Activated CD8-positive, alpha-beta T cell treated with anti-CD3 and anti-CD28 coated beads for 36 hours (primary cell): ENCODE results near the gene COL15A1. TPM values are rescaled to one million over a fixed set of nuclear protein-coding genes. Genes with fewer than 3 reads are reported as not detected.

Experiments used
- ATAC-seq: fragments of 200-7000 bp; cut with Tn5 transposase; one replicate; pipeline ENCODE4 v1.10.0; 2021; ENCODE audit warnings: mild to moderate bottlenecking, moderate library complexity
- CTCF ChIA-PET: fragments of 350-600 bp; sonication (Branson Sonifier 250); formaldehyde crosslinking; loops from one replicate; lab custom pipeline; 2021; ENCODE audit warnings: antibody characterized with exemption; lab: Charles Lee
- POLR2A ChIA-PET: fragments of 350-600 bp; sonication (Branson Sonifier 250); formaldehyde crosslinking; loops from one replicate; lab custom pipeline; 2021; ENCODE audit warnings: antibody characterized with exemption; lab: Charles Lee
- DNase-seq: peaks from one replicate; pipeline ENCODE4 v3.0.0-alpha.2; 2020
- H3K27ac Mint-ChIP-seq: one replicate; pipeline ENCODE4 v1.8.0; 2021; ENCODE audit warnings: mild to moderate bottlenecking, mixed read lengths
- H3K27me3 Mint-ChIP-seq: one replicate; pipeline ENCODE4 v1.8.0; 2021; ENCODE audit warnings: mixed read lengths
- H3K36me3 Mint-ChIP-seq: one replicate; pipeline ENCODE4 v1.8.0; 2021; ENCODE audit warnings: low read depth, mixed read lengths
- H3K4me1 Mint-ChIP-seq: one replicate; pipeline ENCODE4 v1.8.0; 2021; ENCODE audit warnings: low read depth, mixed read lengths
- H3K4me3 Mint-ChIP-seq: one replicate; pipeline ENCODE4 v1.8.0; 2021; ENCODE audit warnings: mild to moderate bottlenecking, moderate library complexity, mixed read lengths
- H3K9me3 Mint-ChIP-seq: one replicate; pipeline ENCODE4 v1.8.0; 2021; ENCODE audit warnings: mixed read lengths
- intact Hi-C: fragments of 100-400 bp; cut with micrococcal nuclease; formaldehyde crosslinking; loops from one replicate; pipeline ENCODE4 v1.10.0; 2022
- total RNA-seq, 2 experiments: library from RNA; stranded (reverse); gene quantifications; one replicate each; pipeline ENCODE4 v1.2.3, GENCODE V29; 2021
- TF ChIP-seq, protein P1 (sequence below): fragments of 200-600 bp; IDR thresholded peaks from one replicate; pipeline ENCODE4 v1.8.0; 2022; ENCODE audit warnings: antibody characterized with exemption, mild to moderate bottlenecking

Gene COL15A1
- total RNA-seq, 2 experiments from 2014 or later = 0.07 TPM; not detected in 1

DNA sequence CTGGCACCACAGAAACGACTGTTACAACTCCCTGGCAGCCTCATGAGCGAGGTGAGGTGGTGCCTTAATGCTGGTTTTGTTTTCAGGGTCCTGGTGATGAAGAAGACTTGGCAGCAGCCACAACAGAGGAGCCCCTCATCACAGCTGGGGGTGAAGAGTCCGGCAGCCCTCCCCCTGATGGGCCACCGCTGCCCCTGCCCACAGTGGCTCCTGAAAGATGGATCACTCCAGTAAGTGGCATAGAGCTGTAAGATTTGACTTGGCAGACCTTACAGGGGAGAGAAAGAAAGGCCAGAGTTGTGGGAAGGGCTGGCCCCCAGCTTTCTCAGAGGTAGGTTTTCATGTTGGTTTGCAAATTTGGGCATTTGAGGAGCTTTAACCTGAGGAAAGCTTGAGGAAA, 72.2 kb downstream of the COL15A1 start:
- TF ChIP-seq, protein P1, sequence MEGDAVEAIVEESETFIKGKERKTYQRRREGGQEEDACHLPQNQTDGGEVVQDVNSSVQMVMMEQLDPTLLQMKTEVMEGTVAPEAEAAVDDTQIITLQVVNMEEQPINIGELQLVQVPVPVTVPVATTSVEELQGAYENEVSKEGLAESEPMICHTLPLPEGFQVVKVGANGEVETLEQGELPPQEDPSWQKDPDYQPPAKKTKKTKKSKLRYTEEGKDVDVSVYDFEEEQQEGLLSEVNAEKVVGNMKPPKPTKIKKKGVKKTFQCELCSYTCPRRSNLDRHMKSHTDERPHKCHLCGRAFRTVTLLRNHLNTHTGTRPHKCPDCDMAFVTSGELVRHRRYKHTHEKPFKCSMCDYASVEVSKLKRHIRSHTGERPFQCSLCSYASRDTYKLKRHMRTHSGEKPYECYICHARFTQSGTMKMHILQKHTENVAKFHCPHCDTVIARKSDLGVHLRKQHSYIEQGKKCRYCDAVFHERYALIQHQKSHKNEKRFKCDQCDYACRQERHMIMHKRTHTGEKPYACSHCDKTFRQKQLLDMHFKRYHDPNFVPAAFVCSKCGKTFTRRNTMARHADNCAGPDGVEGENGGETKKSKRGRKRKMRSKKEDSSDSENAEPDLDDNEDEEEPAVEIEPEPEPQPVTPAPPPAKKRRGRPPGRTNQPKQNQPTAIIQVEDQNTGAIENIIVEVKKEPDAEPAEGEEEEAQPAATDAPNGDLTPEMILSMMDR = no peak
- Mint-ChIP-seq H3K9me3 (peaks cover 7% of the 10 kb centered on the region), H3K4me3 (no peak overlapping the region), H3K36me3 (peaks cover 15% of the 10 kb centered on the region), H3K27ac (no peak overlapping the region), H3K4me1 (peaks cover 22% of the 10 kb centered on the region), H3K27me3 (no peaks in the 10 kb centered on the region)
- ChIA-PET CTCF (interaction anchor here (0.8 to 9.8 kb wide), 5 partner anchors 11 to 126 kb away, joined by 3 to 97 read pairs (median 6); no protein-coding TSS in a partner anchor), POLR2A (interaction anchor here (1.0 kb wide), 1 partner anchor 88 kb away, joined by 4 read pairs; the partner anchor contains the start of gene TGFBR1)
- DNase-seq (no peak), ATAC-seq (no peak)
- intact Hi-C loops = no loop called here

DNA sequence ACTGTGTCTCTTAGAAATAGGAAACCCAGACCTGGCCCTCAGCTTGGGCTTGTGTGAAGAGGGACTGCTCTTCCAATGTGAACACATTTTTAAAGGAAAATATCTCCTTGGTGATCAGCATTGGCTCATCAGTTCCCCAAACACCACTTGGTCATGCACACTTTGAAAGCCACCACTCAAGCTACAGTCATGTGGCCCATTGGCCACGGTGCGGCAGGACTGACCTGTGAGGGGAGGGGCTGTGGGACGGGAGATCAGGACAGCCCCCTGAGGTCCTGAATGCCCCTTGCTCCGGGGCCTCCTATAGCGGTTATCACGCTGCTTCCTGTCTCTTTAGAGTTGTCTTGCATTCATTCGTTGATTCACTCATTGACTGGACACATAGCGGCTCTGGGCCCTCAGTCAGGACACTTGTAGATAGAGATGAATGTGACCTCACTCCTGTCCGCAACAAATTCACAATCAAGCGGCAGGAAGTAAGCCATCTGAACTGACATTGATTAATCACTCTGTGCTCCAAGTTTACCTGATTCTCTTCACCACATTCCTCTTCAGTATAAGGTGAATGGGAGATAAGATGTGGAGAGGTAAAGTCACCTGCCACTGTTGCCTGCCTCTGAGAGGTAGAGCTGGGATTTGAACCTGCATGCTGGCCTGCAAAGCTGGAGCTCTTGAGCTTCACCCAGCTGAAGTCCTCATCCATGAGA, 73.1 kb downstream of the COL15A1 start:
- Mint-ChIP-seq H3K27me3 (no peaks in the 10 kb centered on the region), H3K4me1 (peaks cover 22% of the 10 kb centered on the region), H3K9me3 (peaks cover 7% of the 10 kb centered on the region), H3K4me3 (no peak overlapping the region), H3K27ac (no peak overlapping the region), H3K36me3 (peaks cover 15% of the 10 kb centered on the region)
- ChIA-PET CTCF (interaction anchor here (0.8 to 9.8 kb wide), 6 partner anchors 17 to 125 kb away, joined by 3 to 97 read pairs (median 6); no protein-coding TSS in a partner anchor), POLR2A (interaction anchor here (0.7 kb wide), 1 partner anchor 10 kb away, joined by 3 read pairs; no protein-coding TSS in a partner anchor)
- no peak for DNase-seq
- TF ChIP-seq, protein P1 = no peak
- intact Hi-C loops = no loop called here
- ATAC-seq = no peak

DNA sequence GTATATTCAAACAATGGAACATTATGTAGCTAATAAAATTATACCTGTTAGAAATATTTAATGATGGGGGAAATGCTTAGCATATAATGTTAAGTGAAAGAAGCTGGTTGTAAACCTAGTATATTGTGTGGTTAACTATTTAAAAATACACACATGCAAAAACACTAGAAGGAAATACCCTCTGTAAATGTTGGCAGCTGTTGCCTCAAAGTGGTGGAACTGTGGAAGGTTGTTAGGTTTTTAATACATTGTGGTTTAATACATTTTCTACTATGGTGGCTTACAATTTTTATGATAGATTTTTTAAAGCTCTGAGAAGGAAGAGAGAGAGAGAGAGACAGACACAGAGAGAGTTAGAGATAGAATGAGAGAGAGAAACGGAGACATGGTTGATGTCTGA, 74.9 kb downstream of the COL15A1 start:
- H3K4me1 Mint-ChIP-seq = peaks cover 15% of the 10 kb centered on the region
- no peaks in the 10 kb centered on the region for H3K27me3 Mint-ChIP-seq
- TF ChIP-seq, protein P1 = no peak
- DNase-seq (no peak), ATAC-seq (no peak)
- POLR2A ChIA-PET = no interaction called here
- intact Hi-C loops = no loop called here
- CTCF ChIA-PET = interaction anchor here (1.7 to 9.8 kb wide), 4 partner anchors 17 to 171 kb away, joined by 4 to 97 read pairs (median 7); no protein-coding TSS in a partner anchor
- no peak overlapping the region for H3K4me3 Mint-ChIP-seq
- no peaks in the 10 kb centered on the region for H3K9me3 Mint-ChIP-seq
- no peak overlapping the region for H3K27ac Mint-ChIP-seq
- peaks cover 3% of the 10 kb centered on the region for H3K36me3 Mint-ChIP-seq

DNA sequence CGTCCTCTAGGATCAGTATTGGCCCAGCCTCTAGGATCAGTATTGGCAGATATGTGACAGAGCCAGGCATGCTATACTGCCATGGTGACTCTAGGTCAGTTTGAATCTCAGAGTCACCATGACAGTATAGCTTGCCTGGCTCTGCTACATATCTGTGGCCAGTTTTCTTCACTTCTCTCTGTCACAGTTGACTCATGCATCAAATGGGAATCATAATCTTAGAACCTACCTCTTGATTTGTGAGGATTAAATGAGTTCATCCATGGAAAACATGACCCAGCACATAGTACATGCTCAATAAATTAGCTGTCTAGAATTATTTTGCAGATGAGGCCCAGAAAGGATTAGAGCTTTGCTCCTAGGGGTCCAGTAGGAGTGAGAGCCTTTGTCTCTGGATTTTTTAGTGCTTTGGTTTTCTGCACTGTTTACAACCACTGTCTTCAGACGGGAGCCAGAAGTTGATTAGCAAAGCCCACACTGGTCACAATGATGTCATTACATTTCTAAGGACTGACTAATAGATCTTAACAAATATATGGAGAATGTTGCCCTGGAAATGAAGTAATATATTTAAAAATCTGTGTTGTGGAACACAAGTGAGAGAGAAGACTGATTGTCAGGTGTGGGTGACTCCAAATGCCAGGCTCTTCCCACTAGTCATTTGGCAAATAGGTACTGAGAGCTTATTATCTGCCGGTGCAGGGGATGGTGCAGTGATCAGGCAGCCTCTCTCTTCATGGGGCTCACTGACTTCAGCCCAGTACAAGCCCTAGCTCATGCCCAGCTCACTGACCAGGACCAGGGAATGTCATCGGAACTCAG, 76.0 kb downstream of the COL15A1 start:
- TF ChIP-seq, protein P1 = no peak
- peaks cover 4% of the 10 kb centered on the region for H3K4me1 Mint-ChIP-seq
- H3K27me3 Mint-ChIP-seq = no peaks in the 10 kb centered on the region
- H3K36me3 Mint-ChIP-seq = no peaks in the 10 kb centered on the region
- POLR2A ChIA-PET = no interaction called here
- intact Hi-C loops = no loop called here
- H3K27ac Mint-ChIP-seq = no peak overlapping the region
- no peaks in the 10 kb centered on the region for H3K9me3 Mint-ChIP-seq
- no peak for DNase-seq
- peak; percentile 24 for ATAC-seq
- no peak overlapping the region for H3K4me3 Mint-ChIP-seq
- CTCF ChIA-PET = interaction anchor here (2.0 to 9.8 kb wide), 2 partner anchors 20 to 121 kb away, joined by 9 to 97 read pairs; no protein-coding TSS in a partner anchor
